Hematopoietic multipotent progenitor cell (in vitro differentiated cells): ENCODE data around the gene SPC24. TPM values are rescaled to one million over a fixed set of nuclear protein-coding genes. Genes with fewer than 3 reads are reported as not detected.
"Not testable (repeated sequence)": the region's sequence is repeated elsewhere in the genome, so short reads cannot be mapped to it uniquely, and the experiment has no call there.

ENCODE experiments used
- DNase-seq, 3 donors: peaks; one replicate each; pipeline ENCODE4 v3.0.0-alpha.2; 2011 to 2015; ENCODE audit warnings: low read depth in 2 of 3, low spot score in 2 of 3
- total RNA-seq: library from RNA; depleted of rRNA; stranded (reverse); fragments of >200 nt; gene quantifications from one replicate; pipeline ENCODE4 v1.2.3, GENCODE V29; 2012

Gene SPC24
- total RNA-seq, 1 donor: 6.7 TPM

DNA sequence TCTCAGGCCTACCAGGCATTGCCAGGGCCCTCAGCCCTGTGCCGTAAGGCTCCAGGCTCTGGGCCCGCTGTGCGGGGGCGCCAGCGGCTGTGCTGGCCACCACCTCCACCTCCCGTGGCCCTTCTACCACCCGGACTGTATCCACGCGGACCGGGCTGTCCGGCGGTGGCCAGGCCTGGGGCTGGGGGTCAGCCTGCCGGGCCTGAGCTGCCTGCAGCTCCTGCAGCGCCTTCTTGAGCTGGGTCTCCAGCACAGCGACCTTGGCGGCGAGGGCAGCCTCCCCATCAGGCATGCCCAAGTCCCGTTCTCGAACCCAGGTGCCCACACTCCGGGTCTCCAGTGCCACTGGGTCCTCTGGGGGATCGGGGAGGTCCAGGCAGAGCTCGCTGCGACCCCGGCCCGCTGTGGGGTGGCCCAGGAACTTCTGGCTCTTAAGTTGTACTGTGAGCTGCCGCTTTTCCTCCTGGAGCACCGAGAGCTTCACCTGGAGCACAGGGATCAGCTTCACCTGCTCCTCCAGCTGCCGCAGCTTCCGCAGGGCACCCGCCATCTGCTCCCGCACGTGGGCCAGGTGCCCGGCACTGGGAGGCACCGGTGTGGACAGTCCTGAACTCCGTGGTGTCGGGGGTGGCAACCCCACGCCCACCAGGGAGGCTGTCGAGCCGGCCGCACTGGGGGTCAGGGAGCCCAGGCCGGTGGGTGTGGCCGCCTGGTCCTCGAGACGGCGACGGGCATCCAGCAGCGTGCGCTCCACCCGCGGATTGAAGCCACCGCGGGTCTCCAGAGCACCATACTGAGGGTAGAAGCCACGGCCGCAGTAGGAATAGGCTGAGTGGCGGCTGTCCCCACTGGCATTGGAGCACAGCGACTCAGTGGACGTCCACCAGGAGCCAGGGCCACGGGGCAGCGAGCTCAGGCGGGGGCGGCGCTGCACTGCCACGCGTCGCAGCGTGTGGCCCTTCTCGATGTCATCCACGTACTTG, 37.7 kb upstream of the SPC24 start:
- DNase-seq: no peak

DNA sequence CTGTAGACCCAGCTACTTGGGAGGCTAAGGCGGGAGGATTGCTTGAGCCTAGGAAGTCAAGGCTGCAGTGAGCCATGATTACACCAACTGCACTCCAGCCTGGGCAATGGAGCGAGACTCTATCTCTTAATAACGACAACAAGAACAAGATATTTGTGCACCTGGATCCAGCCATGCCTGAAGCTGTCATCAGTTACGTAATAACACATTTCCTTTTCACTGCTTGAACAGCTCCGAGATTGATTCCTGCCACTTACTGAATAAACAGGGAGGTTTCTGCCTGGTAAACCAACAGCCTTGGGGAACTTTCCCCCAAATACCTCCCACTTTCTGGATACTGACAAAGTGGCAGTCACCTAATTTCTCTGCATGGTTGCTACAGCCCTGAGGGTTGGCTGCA, 36.4 kb upstream of the SPC24 start:
- DNase-seq: no peak

DNA sequence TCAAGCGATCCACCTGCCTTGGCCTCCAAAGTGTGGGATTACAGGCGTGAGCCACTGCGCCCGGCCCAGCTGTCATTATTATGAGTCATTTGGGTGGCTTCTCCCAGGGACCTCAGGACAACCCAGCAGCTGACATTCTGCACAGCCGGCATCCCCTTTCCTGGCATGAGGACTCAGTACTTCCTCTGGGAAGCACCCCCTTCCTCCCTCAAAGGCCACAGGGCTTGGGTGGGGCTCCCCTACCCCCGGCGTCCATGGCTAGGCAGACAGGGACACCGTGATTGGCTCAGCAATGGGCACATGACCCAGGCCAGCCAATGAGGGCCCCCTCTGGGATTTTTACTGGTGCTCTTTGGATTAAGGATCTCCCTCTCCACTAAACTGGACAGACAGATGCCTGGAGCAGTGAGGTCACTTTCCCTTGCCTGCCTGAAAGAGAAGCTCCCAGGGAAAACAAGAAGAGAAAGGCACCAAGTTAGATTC, 35.7 kb upstream of the SPC24 start:
- peak in 2 of 3 donors; percentile 48 to 59 for DNase-seq

DNA sequence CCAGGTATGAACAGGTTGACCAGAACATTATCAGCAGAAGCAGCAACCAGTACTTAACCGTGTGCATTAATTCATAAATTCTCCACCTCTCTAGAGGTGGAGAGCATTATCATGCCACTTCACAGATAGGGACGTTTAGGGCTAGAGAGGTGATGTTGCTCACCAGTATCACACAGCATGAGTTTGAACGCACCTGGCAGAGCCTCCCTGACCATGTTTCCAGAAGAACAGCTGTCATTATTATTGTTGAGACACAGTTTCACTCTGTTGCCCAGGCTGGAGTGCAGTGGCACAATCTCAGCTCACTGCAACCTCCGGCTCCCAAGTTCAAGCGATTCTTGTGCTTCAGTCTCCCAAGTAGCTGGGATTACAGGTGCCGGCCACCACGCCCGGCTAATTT, 34.9 kb upstream of the SPC24 start:
- no peak for DNase-seq

DNA sequence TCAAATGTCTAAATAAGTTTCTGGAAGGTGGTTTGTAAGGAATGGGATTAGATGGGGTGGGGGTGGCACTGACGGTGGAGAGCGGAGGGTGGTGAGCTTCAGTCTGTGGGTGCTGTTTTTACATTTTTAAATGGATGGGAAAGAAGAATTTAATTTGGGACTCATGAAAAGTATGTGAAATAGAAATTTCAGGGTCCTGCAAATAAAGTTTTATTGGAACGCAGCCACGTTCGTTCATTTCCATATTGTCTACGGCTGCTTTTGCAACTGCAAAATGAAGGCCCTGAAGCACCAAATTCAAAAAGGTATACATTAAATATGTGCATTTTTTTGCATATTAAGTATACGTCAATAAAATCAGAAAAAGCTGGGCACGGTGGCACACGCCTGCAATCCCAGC, 31.9 kb upstream of the SPC24 start:
- DNase-seq: no peak

DNA sequence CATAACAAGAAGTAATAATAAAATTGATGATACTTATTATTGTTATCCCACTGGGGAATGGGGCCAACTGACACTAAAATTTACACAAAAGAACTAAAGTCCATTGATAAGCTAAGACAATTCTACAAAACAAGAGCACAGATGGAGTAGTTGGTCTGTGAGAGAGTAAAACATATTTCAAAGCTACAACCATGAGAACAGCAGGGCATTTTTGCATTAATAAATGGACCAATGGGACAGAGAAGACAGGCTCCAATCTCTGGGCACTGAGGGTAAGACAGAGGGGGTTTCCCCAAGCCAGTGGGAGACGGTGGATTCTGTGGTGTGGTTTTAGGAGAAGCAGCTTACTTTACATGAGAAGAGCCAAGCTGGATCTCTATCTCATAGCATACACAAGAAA, 27.4 kb upstream of the SPC24 start:
- DNase-seq: no peak

DNA sequence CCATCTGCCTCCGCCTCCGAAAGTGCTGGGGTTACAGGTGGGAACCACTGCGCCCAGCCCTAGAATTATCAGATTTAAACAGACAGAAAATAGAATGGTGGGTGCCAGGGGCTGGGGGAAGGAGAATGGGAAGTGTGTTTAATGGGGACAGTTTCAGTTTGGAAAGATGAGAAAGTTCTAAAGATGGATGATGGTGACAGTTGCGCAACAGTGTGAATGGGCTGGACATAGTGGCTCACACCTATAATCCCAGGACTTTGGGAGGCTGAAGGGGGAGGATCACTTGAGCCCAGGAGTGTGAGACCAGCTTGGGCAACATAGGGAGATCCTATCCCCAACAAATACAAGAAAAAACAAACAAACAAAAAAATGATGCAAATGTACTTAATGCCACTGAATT, 25.9 kb upstream of the SPC24 start:
- no peak for DNase-seq

DNA sequence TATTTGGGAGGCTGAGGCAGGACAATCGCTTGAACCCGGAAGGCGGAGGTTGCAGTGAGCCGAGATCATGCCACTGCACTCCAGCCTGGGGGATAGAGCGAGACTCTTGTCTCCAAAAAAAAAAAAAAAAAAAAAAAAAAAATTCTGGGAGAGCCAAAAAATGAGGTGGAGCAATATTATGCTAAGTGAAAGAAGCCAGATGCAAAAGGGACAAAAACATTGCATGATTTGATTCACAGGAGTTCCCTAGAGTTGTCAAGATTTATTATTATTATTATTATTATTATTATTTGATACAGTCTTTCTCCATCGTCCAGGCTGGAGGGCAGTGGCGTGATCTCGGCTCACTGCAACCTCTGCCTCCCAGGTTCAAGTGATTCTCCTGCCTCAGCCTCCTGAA, 25.4 kb upstream of the SPC24 start:
- not testable (repeated sequence) for DNase-seq

DNA sequence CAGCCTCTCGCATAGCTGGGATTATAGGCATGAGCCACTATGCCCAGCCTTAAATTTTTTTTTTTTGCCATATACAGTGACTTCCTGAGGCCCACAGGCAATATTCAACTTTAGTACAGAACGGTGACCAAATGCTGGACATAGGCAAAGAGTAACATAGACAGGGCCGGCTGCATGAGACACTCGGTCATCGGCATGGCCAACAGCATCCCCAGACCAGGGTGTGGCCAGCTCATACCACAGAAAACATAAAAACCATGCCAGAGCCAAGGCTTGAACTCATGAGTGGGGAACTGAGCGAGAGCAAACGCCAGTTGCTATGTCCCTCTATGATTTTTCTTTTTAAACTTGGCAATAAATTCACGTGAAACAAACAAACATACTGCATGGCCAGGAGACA, 24.8 kb upstream of the SPC24 start:
- no peak for DNase-seq

DNA sequence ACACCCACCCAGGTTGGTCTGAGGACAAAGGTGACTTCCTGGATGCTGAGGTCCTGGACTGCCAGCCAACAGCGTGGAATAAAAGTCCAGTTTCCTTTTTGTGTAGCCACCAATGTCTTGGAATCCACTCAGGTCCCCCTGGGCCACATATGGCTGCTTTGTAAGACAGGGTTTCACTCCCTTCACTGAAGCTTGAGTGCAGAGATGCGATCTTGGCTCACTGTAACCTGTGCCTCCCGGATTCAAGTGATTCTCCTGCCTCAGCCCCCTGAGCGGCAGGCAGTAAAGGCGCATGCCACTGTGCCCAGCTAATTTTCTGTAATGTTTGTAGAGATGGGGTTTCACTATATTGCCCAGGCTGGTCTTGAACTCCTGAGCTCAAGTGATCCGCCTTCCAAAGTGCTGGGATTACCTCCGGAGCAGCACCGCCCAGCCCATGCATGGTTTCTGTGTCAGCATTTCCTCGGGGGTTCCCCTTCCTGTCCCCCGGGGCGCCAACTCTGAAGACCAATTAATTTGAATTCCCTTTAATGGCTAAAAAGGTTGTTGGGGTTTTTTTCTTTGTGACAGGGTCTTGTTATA, 24.2 kb upstream of the SPC24 start:
- peak in 1 of 3 donors; percentile 42 for DNase-seq

DNA sequence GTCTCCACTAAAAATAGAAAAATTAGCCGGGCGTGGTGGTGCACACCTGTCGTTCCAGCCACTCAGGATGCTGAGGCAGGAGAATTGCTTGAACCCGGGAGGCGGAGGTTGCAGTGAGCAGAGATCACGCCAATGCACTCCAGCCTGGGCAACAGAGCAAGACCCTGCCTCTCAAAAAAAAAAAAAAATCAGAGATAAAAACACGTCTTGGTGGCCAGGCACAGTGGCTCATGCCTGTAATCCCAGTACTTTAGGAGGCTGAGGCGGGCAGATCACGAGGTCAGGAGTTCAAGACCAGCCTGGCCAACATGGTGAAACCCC, 23.5 kb upstream of the SPC24 start:
- not testable (repeated sequence) for DNase-seq

DNA sequence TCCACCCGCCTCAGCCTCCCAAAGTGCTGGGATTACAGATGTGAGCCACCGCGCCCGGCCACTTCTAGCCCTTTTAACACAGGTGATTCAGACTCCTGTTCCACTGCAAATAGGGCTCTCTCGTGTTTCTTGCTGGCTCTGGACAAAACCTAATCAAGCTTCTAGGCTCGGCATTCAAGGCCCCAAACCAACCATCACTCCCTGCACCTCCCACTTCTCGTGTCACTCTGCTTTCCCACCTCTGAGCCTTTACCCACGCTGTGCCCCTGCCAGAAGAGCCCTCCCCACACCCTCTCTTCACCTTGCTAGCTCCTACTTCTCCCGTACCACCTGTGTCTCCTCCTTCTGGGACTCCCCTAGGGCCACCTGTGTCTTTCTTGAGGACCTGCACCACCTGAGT, 22.0 kb upstream of the SPC24 start:
- DNase-seq: no peak

DNA sequence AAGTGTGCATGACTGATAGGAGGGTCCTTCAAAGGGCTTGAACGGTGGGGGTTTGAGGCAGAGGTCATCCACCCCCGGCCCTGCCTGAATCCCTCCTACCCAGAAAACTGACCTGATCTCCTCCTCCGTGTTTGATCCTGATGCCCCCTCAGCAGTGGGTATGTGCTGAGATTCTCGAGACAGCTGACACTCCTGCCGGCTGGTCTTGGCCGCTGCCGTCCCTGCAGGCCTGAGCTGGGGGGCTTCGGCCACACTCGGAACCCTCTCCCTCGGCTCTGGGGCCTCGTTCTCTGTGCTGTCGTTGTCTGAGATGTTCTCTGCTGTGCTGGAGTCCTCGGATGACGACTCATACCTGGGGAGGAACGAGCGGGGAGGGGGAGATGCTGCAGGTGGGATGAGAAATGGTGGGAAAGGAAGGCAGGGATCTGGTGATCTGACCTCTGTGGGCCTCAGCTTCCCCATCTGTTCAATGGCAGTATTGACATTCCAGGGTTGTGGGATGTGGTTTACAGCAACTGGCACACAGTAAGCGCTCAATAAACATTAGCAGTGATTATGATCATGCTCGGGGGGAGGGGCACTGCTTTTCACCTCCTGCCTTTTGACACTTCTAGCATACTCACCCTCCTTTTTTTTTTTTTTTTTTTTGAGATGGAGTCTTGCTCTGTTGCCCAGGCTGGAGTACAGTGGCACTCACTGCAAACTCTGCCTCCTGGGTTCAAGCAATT, 21.0 kb upstream of the SPC24 start:
- DNase-seq: no peak

DNA sequence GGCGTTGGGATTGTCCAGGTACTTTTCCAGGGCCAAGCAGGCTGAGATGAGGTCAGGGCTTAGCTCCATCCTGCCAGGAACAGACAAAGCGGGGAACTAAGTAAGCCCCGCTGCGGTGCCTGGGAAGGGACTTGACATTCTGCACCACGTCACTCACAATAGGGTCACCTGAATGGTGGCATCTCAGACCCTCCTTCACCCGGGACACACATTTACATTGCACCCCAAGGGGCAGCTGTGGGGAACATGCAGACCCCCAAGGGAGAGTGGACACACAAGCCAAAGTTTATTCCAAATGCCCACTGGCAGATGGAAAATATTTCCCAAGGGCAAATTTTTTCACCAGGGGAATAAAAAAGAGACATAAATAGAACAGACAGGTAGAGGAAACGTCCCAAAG, 20.3 kb upstream of the SPC24 start:
- DNase-seq: no peak

DNA sequence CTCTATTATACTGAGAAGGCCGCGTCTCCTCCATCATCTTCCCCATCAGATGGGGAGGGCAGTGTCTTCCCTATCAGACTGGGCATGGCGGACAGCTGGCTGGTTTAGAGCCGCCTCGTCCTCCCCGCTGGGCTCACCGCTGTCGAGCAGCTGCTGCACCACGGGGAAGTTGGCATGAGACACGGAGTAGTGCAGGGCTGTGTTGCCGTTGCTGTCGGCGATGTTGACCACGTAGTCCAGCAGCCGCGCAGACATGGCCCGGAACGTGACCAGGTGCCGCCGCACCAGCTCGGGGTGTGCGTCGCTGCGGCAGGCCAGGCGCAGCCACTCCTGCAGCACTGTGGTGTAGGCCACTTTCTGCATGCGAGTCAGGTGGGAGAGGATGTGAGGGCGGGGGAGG, 18.8 kb upstream of the SPC24 start:
- DNase-seq: no peak

DNA sequence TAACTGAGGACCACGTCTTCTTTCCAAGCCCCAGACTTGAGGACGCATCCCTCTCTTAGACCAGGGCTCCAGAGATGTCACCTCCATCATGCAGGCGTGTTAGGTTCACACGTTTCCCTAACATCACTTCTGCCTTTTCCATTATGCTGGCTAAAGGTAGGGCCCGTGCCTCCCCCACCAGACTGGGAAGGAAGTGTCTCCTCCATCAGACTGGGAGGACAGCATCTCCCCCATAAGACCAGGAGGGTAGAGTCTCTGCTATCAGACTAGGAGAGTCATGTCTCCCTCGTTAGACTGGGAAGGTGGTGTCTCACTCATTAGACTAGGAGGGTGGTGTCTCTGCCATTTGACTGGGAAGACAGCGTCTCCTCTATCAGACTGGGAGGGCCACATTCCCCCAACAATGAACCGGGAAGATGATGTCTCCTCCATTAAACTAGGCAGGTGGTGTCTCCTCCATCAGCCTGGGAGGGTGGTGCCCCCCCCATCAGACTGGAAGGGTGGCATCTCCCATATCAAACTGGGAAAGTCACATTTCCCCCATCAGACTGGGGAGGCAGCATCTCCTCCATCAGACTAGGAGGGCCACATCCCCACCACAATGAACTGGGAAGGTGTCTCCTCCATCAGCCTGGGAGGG, 18.1 kb upstream of the SPC24 start:
- DNase-seq: no peak

DNA sequence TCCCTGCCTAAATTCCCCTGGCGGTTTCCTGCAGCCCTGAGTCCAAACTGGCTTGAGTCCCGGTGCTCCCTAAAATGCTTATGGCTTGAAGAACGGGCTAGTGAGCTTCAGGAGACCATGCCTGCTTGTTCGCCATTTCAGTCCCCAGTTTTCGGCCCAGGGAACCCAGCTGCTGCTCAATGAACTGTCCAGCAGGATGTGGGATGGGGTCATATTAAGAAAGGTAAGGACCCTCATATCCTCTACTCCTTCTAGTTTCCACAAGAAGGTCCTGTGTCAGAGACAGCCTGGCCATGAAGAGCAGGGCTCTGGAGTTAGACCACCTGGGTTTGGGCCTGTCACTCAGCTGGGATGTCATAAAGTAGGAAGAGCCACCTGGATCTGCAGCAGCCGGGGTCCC, 17.0 kb upstream of the SPC24 start:
- no peak for DNase-seq

DNA sequence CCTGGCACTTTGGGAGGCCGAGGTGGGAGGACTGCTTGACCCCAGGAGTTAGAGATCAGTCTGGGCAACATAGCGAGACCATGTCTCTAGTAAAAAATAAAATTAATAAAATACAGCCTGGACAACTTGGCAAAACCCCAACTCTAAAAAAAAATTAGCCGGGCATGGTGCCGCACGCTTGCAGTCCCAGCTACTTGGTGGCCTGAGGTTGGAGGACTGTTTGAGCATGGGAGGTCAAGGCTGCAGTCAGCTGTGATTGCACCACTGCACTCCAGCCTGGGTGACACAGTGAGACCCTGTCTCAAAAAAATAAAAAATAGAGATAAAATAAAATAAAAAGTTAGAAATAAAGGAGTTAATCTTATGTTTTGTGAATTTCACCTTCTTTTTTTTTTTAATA, 15.6 kb upstream of the SPC24 start:
- no peak for DNase-seq

DNA sequence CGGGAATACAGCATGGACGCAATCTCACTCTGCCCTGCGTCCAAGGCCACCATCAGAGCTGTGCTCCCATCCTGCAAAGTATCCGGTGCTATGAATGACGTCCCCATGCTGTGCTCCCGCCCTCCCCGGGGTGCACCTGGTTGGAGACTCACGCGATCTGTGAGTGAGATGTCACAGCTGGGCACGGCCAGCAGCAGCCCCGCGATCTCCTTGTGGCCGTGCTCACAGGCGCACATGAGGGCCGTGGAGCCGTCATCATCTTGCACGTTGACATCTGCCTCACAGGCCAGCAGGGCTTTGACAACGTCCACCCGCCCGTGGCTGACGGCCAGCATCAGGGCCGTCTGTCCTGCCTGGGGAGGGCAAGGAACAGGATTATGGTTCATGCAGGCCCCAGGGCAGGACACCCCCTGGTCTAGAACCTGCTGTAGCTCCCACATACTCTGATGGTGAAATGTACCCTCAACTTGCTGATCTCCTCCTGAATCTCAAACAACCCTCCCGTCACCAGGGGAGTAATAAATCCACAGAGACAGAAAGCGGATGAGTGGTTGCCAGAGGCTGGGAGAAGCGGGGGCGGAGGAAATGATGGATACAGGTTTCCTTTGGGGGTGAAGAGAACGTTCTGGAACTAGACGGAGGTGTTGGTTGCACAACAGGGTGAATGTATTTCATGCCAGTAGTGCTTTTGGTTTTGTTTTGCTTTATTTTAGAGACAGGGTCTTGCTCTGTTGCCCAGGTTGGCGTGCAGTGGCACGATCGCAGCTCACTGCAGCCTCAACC, 14.5 kb upstream of the SPC24 start:
- DNase-seq: no peak

DNA sequence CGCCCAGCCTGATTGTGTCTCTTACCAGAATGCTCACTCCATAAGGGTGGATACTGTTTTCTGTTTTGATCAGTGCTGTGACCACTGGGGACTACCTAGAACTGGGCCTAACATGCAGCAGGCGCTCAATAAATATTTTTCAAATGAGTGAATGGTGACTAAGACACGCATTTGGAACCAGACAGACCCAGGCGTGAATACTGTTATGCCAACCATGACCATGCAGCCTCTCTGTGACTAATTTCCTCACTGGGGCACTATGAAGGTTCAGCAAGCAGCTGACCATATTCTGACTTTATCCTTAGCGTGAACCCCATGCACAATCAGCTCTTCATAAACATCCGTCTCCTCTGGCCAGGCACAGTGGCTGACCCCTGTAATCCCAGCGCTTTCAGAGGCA, 13.0 kb upstream of the SPC24 start:
- no peak for DNase-seq
